ENCODE data around the gene ELOVL4. TPM values are rescaled to one million over a fixed set of nuclear protein-coding genes. Genes with fewer than 3 reads are reported as not detected.

ELOVL4 gene
- total RNA-seq, 3 donors from 2014 or later: 0.64 to 1.9 (median 1.3) TPM

DNA sequence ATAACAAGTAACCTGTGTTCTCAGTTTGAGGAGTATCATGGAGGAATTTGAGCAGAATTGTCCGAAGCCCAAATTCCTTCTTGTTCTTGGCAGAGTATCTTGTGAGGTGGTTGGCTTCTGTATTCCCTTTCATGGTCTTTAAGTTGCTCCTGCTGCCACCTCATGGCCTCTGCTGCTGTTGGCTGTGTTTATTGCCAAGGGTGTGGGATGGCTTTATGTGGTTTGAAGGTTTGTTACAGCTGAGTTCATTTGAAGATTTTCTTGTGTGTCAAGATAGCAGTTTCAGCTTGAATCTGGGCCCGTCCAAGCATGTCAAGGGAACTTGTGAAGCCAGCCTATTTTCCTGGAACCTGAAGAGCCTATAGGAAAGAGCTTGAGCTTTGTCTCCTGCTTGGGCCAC is 36.9 kb upstream of the ELOVL4 start:
- H3K4me1 ChIP-seq: no peaks in the 10 kb centered on the region
- intact Hi-C loops (cut with DNase I; ENCODE audit: low total_unique reads): loop anchor here (5.0 kb wide), 1 partner anchor 183 kb away; no protein-coding TSS in a partner anchor
- no peaks in the 10 kb centered on the region for H3K9me3 ChIP-seq

DNA sequence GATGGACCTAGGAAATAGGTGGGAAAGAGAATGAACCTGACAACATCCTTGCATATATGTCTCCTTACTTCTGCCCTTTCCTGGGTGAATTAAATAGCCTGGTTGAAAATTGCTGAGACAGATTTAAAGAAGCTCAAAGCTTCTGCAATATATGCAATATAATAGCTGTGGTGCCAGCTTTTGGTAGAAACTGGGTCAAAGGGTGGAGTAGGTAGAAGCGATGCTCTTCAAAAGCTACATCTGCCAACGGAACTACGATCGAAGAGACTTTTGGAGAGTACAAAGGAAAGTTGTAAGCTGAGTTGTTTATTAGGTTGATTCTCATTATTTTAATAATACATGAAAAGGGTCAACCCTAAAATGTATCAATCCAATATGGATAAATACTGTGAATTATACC is 34.3 kb upstream of the ELOVL4 start:
- intact Hi-C loops (cut with DNase I; ENCODE audit: low total_unique reads): loop anchor here (5.0 kb wide), 1 partner anchor 186 kb away; no protein-coding TSS in a partner anchor
- H3K36me3 ChIP-seq: no peaks in the 10 kb centered on the region
- H3K9me3 ChIP-seq: no peaks in the 10 kb centered on the region
- no peak overlapping the region for H3K27ac ChIP-seq
- H3K4me3 ChIP-seq: no peak overlapping the region
- H3K27me3 ChIP-seq: no peaks in the 10 kb centered on the region
- no peak for DNase-seq (ENCODE audit: low spot score in 2 of 2)
- no peaks in the 10 kb centered on the region for H3K4me1 ChIP-seq
- TF ChIP-seq, protein P1, sequence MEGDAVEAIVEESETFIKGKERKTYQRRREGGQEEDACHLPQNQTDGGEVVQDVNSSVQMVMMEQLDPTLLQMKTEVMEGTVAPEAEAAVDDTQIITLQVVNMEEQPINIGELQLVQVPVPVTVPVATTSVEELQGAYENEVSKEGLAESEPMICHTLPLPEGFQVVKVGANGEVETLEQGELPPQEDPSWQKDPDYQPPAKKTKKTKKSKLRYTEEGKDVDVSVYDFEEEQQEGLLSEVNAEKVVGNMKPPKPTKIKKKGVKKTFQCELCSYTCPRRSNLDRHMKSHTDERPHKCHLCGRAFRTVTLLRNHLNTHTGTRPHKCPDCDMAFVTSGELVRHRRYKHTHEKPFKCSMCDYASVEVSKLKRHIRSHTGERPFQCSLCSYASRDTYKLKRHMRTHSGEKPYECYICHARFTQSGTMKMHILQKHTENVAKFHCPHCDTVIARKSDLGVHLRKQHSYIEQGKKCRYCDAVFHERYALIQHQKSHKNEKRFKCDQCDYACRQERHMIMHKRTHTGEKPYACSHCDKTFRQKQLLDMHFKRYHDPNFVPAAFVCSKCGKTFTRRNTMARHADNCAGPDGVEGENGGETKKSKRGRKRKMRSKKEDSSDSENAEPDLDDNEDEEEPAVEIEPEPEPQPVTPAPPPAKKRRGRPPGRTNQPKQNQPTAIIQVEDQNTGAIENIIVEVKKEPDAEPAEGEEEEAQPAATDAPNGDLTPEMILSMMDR (IDR thresholded peaks at IDR 0.05): no peak
- TF ChIP-seq POLR2AphosphoS5 (IDR thresholded peaks at IDR 0.05): no peak
- no peak for TF ChIP-seq POLR2A (IDR thresholded peaks at IDR 0.05)

More for the DNA sequence above, 36.9 kb upstream of the ELOVL4 start:
- Histone ChIP-seq H3K27me3 (no peaks in the 10 kb centered on the region), H3K4me3 (no peak overlapping the region), H3K36me3 (no peaks in the 10 kb centered on the region), H3K27ac (no peak overlapping the region)
- no peak for TF ChIP-seq POLR2A (IDR thresholded peaks at IDR 0.05)
- TF ChIP-seq, protein P1 (IDR thresholded peaks at IDR 0.05): no peak
- TF ChIP-seq POLR2AphosphoS5 (IDR thresholded peaks at IDR 0.05): no peak
- DNase-seq (ENCODE audit: low spot score in 2 of 2): no peak

DNA sequence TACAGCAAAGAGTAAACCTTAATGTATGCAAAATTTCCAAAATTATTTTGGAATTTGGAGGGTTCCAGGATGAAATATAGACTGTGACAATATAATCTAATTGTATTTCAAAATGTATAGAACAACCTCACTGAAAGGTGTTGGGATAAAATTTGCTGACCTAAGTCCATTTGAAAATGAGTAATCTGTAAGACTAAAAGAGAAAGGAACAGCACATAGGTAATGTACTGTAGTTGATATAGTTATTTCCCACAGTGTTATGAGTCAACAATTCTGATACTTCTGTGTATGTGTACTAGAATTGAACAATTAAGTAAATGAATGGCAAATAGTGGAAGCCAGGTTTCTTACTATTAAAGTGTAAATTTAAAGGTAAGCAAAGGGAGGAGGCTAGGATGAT is 23.8 kb upstream of the ELOVL4 start:
- intact Hi-C loops (cut with DNase I; ENCODE audit: low total_unique reads): no loop called here
- Histone ChIP-seq H3K4me3 (no peak overlapping the region), H3K9me3 (peaks cover 0 to 26% of the 10 kb centered on the region in 2 donors), H3K36me3 (no peaks in the 10 kb centered on the region), H3K4me1 (no peaks in the 10 kb centered on the region), H3K27me3 (no peaks in the 10 kb centered on the region), H3K27ac (no peak overlapping the region)
- no peak for DNase-seq (ENCODE audit: low spot score in 2 of 2)
- TF ChIP-seq POLR2A (IDR thresholded peaks at IDR 0.05): no peak
- TF ChIP-seq POLR2AphosphoS5 (IDR thresholded peaks at IDR 0.05): no peak
- TF ChIP-seq, protein P1 (IDR thresholded peaks at IDR 0.05): no peak

DNA sequence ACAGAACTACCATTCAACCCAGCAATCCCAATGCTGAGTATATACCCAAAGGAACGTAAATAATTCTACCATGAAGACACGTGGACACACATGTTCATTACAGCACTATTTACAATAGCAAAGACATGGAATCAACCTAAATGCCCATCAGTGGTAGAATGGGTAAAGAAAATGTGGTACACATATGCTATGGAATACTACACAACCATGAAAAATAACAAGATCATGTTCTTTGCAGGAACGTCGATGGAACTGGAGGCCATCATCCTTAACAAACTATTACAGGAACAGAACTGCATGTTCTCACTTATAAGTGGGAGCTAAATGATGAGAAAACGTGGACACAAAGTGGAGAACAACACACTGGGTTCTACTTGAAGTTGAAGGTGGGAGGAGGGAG is 22.4 kb upstream of the ELOVL4 start:
- Histone ChIP-seq H3K27me3 (no peaks in the 10 kb centered on the region), H3K9me3 (peaks cover 0 to 26% of the 10 kb centered on the region in 2 donors), H3K27ac (no peak overlapping the region), H3K4me3 (no peak overlapping the region), H3K36me3 (no peaks in the 10 kb centered on the region), H3K4me1 (no peaks in the 10 kb centered on the region)
- no peak for DNase-seq (ENCODE audit: low spot score in 2 of 2)
- intact Hi-C loops (cut with DNase I; ENCODE audit: low total_unique reads): no loop called here
- TF ChIP-seq POLR2AphosphoS5 (IDR thresholded peaks at IDR 0.05) (no peak), POLR2A (IDR thresholded peaks at IDR 0.05) (no peak)
- TF ChIP-seq, protein P1 (IDR thresholded peaks at IDR 0.05): no peak

DNA sequence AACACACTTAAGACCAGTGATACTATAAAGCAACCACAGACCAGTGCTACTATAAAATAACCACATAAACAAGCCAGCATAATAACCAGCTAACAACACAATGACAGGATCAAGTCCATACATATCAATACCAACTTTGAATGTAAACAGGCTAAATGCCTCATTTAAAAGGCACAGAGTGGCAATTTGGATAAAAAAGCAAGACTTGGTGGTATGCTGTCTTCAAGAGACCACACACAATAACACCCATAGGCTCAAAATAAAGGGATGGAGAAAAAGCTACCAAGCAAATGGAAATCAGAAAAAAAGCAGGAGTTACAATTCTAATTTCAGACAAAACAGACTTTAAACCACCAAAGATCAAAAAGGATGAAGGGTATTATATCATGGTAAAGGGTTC is 19.8 kb upstream of the ELOVL4 start:
- Histone ChIP-seq H3K4me1 (no peaks in the 10 kb centered on the region), H3K9me3 (peaks cover 0 to 26% of the 10 kb centered on the region in 2 donors), H3K4me3 (no peak overlapping the region), H3K27me3 (no peaks in the 10 kb centered on the region), H3K36me3 (no peaks in the 10 kb centered on the region), H3K27ac (no peak overlapping the region)
- DNase-seq (ENCODE audit: low spot score in 2 of 2): no peak
- TF ChIP-seq POLR2A (IDR thresholded peaks at IDR 0.05): no peak
- TF ChIP-seq, protein P1 (IDR thresholded peaks at IDR 0.05): no peak
- intact Hi-C loops (cut with DNase I; ENCODE audit: low total_unique reads): no loop called here
